GM10266 (cell line): ENCODE results near the gene STXBP5.

Source experiments
- DNase-seq: peaks from one replicate; pipeline ENCODE4 v3.0.0; 2012; ENCODE audit errors: extremely low spot score
- TF ChIP-seq, protein P1 (sequence below): IDR thresholded peaks from 2 replicates; pipeline ENCODE4 v1.5.1; 2012; ENCODE audit warnings: mild to moderate bottlenecking, low read depth; ENCODE audit not compliant: control insufficient read depth, insufficient read depth; ENCODE audit errors: missing control alignments

The STXBP5 gene

DNA sequence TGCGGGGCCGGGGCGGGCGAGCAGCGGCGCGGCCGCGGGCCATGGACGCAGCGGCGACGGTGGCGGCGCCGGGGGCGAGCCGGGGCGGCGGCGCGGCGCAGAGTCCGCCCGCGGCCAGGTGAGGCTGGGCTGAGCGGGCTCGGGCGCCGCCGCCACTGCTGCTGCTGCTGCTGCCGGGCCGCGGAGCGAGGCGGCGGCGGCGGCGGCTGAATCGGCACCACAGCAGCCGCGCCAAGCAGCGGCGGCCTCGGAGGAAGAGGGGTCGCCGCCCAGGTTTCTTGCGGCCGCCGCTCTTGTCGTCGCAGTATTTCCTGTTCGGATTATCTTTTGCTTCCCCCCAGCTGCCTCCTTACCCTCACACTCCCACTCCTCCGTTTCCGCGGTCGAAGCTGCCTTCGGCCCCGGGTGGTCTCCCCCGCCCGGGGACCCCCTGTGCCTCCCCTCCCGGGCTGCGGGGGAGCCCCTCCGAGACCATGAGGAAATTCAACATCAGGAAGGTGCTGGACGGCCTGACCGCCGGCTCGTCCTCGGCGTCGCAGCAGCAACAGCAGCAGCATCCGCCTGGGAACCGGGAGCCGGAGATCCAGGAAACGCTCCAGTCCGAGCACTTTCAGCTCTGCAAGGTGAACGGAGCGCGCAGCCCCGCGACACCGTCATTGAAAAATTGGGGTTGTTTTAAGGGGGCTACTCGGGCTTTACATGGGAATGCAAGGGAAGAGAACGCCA lies at the start of gene STXBP5:
Gene STXBP5 (plus strand): TSS at position 358 of the 726 bp plus-strand sequence. CDS start 116 bp downstream, at position 474.
- TF ChIP-seq, protein P1, sequence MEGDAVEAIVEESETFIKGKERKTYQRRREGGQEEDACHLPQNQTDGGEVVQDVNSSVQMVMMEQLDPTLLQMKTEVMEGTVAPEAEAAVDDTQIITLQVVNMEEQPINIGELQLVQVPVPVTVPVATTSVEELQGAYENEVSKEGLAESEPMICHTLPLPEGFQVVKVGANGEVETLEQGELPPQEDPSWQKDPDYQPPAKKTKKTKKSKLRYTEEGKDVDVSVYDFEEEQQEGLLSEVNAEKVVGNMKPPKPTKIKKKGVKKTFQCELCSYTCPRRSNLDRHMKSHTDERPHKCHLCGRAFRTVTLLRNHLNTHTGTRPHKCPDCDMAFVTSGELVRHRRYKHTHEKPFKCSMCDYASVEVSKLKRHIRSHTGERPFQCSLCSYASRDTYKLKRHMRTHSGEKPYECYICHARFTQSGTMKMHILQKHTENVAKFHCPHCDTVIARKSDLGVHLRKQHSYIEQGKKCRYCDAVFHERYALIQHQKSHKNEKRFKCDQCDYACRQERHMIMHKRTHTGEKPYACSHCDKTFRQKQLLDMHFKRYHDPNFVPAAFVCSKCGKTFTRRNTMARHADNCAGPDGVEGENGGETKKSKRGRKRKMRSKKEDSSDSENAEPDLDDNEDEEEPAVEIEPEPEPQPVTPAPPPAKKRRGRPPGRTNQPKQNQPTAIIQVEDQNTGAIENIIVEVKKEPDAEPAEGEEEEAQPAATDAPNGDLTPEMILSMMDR: no peak
- DNase-seq: peak; percentile 42

DNA sequence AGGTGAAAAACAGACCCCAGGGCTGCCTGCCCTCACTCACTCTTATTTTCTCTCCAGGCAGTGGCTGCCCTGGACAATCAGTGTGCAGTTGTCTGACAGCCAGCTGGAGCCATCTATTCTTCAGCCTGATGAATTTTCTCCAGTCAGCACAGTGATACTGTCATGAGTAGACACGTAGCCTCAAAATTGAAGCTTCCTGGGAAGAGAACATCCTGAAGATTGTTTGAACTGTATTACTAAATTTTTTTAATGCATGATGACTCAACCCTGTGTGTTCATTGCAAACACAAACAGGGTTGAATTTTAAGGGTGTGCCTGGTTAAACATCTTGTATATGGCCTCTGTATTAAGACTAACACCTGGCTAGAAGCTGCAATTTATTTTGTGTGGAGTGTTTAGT lies 49.8 kb upstream of the STXBP5 start:
- TF ChIP-seq, protein P1: no peak
- no peak for DNase-seq

DNA sequence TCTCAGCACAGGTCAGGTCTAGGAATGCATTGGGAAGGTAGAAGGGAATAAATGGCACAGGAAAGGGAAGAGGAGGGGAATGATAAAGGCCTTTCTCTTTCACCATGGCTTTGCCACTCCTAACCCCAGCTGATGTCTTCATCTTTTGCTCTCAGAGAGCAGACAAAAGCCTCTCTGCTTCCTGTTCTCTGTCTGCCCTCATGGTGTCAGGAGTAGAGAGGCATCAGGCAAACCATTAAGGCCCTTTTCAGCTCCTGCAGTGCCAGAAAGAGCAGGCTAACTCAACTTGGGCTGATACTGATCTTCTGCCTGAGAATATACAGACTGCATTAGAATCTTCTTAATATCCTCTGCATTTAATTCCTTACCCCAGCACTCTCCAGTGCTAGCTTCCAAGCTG lies 48.0 kb upstream of the STXBP5 start:
- TF ChIP-seq, protein P1: no peak
- no peak for DNase-seq

DNA sequence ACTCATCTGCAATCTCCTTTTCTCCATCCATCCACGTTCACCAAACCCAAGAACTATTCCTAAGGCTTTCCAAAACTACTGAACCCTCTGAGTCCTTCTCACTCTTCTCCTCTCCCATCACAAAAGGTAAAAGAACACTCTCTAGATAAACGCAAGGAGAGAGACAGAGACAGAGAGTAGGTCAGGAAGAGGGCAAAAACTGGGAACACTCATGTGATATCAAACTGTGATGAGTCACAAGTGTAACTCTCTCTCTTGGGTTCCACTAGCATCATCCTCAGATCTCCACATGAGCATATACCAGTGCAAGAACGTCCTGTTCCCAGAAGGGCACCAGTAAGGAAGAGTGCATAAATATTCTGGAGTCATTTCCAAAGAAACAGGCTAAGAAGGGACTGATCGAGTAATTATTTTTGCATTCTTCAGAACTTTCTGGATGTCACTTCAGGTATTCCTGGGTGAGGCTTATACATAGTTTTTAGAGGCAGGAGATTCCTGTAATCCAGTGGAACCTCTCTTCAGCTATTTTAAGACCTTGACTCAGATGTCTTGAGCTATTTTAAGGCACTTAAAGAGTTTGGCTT lies 47.3 kb upstream of the STXBP5 start:
- TF ChIP-seq, protein P1: no peak

DNA sequence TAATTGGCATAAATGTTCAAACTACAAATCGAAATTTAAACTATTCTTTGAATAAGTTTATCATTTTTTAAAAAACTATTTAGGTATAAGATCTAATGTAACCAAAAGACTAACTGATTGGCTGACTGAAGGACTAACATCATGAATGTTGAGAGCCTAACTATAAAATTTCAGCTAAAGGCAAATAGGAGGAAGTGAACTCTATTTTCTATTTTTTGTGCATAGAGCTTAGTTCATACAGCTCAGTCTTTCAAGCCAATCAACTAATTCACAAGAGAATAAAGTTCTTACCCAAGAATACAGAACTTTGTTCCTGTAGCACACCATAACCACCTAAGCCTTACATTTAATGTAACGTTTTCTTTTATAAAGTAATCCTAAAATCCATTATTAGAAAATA lies 46.3 kb upstream of the STXBP5 start:
- TF ChIP-seq, protein P1: no peak
- no peak for DNase-seq

More for the DNA sequence above, 47.3 kb upstream of the STXBP5 start:
- DNase-seq: no peak

DNA sequence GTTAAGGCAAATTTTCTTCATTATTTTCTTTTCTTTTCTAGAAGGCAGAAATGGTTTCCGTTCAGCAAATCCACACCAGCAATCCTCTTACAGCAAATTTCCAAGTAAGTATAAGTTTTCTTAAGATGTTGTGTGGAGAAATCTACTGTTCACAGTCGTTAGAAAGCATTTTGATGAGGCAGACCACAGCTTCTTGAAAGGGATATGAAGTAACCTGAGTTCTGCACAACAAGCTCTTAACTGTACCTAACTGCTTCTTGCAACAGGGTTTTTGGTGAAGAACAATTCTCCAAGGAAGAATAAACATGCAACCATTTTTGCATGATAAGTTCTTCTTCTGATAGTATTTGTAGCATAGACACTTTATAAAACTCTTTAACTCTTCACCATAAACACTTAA lies 45.3 kb upstream of the STXBP5 start:
- TF ChIP-seq, protein P1: no peak
- DNase-seq: no peak
